ENCODE results near the gene RANBP9.
A peak's percentile ranks its signal among the peaks of the same experiment; 100 is the strongest.

RANBP9 gene

GRCh38 chr6:13702809-13703302 is 8.8 kb downstream of the RANBP9 start (continued):
- TF ChIP-seq HOXC10 (CRISPR knock-in tag; IDR thresholded peaks at IDR 0.05) = no peak
- TF ChIP-seq ZNF112 (tag by site-specific recombination; IDR thresholded peaks at IDR 0.05) = no peak

DNA sequence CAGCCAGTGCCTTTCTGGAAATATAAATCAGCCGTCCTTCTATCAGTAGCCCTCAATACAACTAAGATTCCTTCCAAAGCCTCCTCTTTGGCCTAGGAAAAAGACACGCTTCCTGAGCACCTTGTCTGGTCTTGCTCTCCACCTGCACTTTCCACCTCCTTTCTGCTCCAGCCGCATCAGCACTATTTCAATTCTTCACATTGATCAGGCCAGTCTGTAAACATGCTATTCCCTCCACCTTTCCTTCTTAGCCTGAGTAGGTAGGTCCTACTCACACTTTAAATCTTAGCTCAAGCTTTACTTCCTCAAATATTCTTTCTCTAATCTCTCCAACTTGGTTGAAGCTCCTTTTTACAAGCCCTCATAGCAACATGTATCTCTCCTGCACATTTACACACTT is 11.4 kb downstream of the RANBP9 start:
- Histone ChIP-seq H3K4me1 (ENCODE audit: control insufficient read depth, insufficient read depth, low read length) (peaks cover 10% of the 10 kb centered on the region; the same call in 1 of the 2 replicates), H3K36me3 (ENCODE audit: control insufficient read depth in 2 of 2, insufficient read depth in 1 of 2, low read length in 2 of 2) (no peaks in the 10 kb centered on the region; a peak in 2 of 3 replicates), H3K27ac (ENCODE audit: extremely low read depth, low read depth, low read length) (no peak overlapping the region), H3K9me3 (ENCODE audit: control insufficient read depth, insufficient read depth, low read depth, low read length) (no peaks in the 10 kb centered on the region), H3K4me3 (ENCODE audit: low read depth, low read length) (no peak overlapping the region)
- POLR2A ChIA-PET = no interaction called here
- CTCF ChIA-PET = interaction anchor here (0.6 to 1.3 kb wide), 2 partner anchors 9 to 698 kb away, joined by 3 to 5 read pairs; no protein-coding TSS in a partner anchor
- no peak for TF ChIP-seq ZNF514 (tag by site-specific recombination; IDR thresholded peaks at IDR 0.05)
- TF ChIP-seq ZIC2 (tag by site-specific recombination; IDR thresholded peaks at IDR 0.05) = no peak

DNA sequence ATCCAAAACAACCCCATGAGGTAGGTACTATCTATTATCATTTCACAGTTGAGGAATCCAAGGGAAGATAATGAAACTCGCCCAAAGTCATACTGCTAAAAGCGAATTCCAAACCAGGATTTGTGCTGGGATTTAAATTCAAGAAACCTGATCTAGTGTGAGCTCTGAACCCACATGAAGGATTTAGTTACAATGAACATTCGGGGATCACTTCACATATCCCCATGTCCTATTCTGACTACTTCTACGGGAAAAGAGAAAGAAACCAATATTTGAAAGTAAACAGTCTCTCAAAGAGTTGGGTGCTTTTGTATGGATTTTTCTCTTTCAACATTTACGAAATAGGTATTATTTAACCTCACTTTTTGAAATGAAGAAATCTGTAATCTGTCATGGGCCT is 12.9 kb downstream of the RANBP9 start:
- H3K36me3 ChIP-seq (ENCODE audit: control insufficient read depth in 2 of 2, insufficient read depth in 1 of 2, low read length in 2 of 2) = no peaks in the 10 kb centered on the region; a peak in 2 of 3 replicates
- ChIA-PET POLR2A (no interaction called here), CTCF (interaction anchor here (1.1 kb wide), 1 partner anchor 83 kb away, joined by 3 read pairs; the partner anchor contains the start of gene NOL7)

GRCh38 chr6:13697857-13698256 is 13.8 kb downstream of the RANBP9 start:
- no peaks in the 10 kb centered on the region; a peak in 2 of 3 replicates for H3K36me3 ChIP-seq (ENCODE audit: control insufficient read depth in 2 of 2, insufficient read depth in 1 of 2, low read length in 2 of 2)
- peaks cover 12% of the 10 kb centered on the region; the same call in 1 of the 2 replicates for H3K4me1 ChIP-seq (ENCODE audit: control insufficient read depth, insufficient read depth, low read length)
- H3K27ac ChIP-seq (ENCODE audit: extremely low read depth, low read depth, low read length) = no peak overlapping the region
- POLR2A ChIA-PET = no interaction called here
- no peaks in the 10 kb centered on the region for H3K9me3 ChIP-seq (ENCODE audit: control insufficient read depth, insufficient read depth, low read depth, low read length)
- no peak overlapping the region for H3K4me3 ChIP-seq (ENCODE audit: low read depth, low read length)
- CTCF ChIA-PET = interaction anchor here (0.6 to 1.2 kb wide), 5 partner anchors 61 to 705 kb away, joined by 3 to 4 read pairs (median 3); partner anchors contain the start of gene NOL7
- TF ChIP-seq ZNF664 (tag by site-specific recombination; IDR thresholded peaks at IDR 0.05) = no peak
- no peak for TF ChIP-seq ZNF302 (tag by site-specific recombination; IDR thresholded peaks at IDR 0.05; ENCODE audit: low read depth)
- no peak for TF ChIP-seq SETDB1 (IDR thresholded peaks at IDR 0.05; ENCODE audit: insufficient read length, low read length)
- no peak for TF ChIP-seq ZNF76 (tag by site-specific recombination; IDR thresholded peaks at IDR 0.05; ENCODE audit: borderline replicate concordance, low read depth)
- no peak for TF ChIP-seq BCL11A (tag by site-specific recombination; IDR thresholded peaks at IDR 0.05; ENCODE audit: low read depth)
- TF ChIP-seq SP3 (tag by site-specific recombination; IDR thresholded peaks at IDR 0.05) = no peak
- no peak for TF ChIP-seq ZSCAN18 (tag by site-specific recombination; IDR thresholded peaks at IDR 0.05)
- TF ChIP-seq ZNF214 (tag by site-specific recombination; IDR thresholded peaks at IDR 0.05; ENCODE audit: borderline replicate concordance) = no peak
- no peak for TF ChIP-seq SCRT2 (tag by site-specific recombination; IDR thresholded peaks at IDR 0.05)
- no peak for TF ChIP-seq ZNF266 (tag by site-specific recombination; IDR thresholded peaks at IDR 0.05; ENCODE audit: low read depth)
- no peak for TF ChIP-seq ZNF16 (tag by site-specific recombination; IDR thresholded peaks at IDR 0.05; ENCODE audit: low read depth)

More for the DNA sequence above, 12.9 kb downstream of the RANBP9 start:
- Histone ChIP-seq H3K9me3 (ENCODE audit: control insufficient read depth, insufficient read depth, low read depth, low read length) (no peaks in the 10 kb centered on the region), H3K4me3 (ENCODE audit: low read depth, low read length) (no peak overlapping the region), H3K27ac (ENCODE audit: extremely low read depth, low read depth, low read length) (no peak overlapping the region), H3K4me1 (ENCODE audit: control insufficient read depth, insufficient read depth, low read length) (peaks cover 12% of the 10 kb centered on the region; the same call in 1 of the 2 replicates)
- TF ChIP-seq, protein P1, sequence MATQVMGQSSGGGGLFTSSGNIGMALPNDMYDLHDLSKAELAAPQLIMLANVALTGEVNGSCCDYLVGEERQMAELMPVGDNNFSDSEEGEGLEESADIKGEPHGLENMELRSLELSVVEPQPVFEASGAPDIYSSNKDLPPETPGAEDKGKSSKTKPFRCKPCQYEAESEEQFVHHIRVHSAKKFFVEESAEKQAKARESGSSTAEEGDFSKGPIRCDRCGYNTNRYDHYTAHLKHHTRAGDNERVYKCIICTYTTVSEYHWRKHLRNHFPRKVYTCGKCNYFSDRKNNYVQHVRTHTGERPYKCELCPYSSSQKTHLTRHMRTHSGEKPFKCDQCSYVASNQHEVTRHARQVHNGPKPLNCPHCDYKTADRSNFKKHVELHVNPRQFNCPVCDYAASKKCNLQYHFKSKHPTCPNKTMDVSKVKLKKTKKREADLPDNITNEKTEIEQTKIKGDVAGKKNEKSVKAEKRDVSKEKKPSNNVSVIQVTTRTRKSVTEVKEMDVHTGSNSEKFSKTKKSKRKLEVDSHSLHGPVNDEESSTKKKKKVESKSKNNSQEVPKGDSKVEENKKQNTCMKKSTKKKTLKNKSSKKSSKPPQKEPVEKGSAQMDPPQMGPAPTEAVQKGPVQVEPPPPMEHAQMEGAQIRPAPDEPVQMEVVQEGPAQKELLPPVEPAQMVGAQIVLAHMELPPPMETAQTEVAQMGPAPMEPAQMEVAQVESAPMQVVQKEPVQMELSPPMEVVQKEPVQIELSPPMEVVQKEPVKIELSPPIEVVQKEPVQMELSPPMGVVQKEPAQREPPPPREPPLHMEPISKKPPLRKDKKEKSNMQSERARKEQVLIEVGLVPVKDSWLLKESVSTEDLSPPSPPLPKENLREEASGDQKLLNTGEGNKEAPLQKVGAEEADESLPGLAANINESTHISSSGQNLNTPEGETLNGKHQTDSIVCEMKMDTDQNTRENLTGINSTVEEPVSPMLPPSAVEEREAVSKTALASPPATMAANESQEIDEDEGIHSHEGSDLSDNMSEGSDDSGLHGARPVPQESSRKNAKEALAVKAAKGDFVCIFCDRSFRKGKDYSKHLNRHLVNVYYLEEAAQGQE (tag by site-specific recombination; IDR thresholded peaks at IDR 0.05) = no peak
- TF ChIP-seq ZNF169 (tag by site-specific recombination; IDR thresholded peaks at IDR 0.05) (no peak), MZF1 (tag by site-specific recombination; IDR thresholded peaks at IDR 0.05; ENCODE audit: borderline replicate concordance) (peak; percentile 31; the same call in 1 of the 2 replicates)
